Esophagus muscularis mucosa (tissue), 4 donors: ENCODE results near the gene CCL1.

Experiments
- CTCF ChIP-seq, 3 experiments: fragments of 200-600 bp in 2 of 3; fragments of 450-650 bp in 1 of 3; sonication (generic) in 2 of 3; IDR thresholded peaks; one replicate each; pipeline ENCODE4 v1.5.1; 2017 to 2019; ENCODE audit warnings: antibody characterized with exemption in 3 of 3, mild to moderate bottlenecking in 2 of 3, moderate library complexity in 1 of 3
- EP300 ChIP-seq: sonication (generic); formaldehyde crosslinking; IDR thresholded peaks from one replicate; pipeline ENCODE4 v1.6.1; 2017; ENCODE audit warnings: antibody characterized with exemption
- POLR2A ChIP-seq: fragments of 450-650 bp; IDR thresholded peaks from one replicate; pipeline ENCODE4 v1.6.1; 2017; ENCODE audit warnings: antibody characterized with exemption, moderate library complexity, mild to moderate bottlenecking, low read depth
- POLR2AphosphoS5 ChIP-seq, 2 donors: sonication (generic); formaldehyde crosslinking; IDR thresholded peaks; one replicate each; pipeline ENCODE4 v1.6.1; 2017; ENCODE audit warnings: antibody characterized with exemption in 2 of 2

- TF ChIP-seq CTCF (IDR thresholded peaks at IDR 0.05) = no peak
- no peak for TF ChIP-seq EP300
- TF ChIP-seq POLR2A = no peak
- no peak for TF ChIP-seq POLR2AphosphoS5 (IDR thresholded peaks at IDR 0.05)
These were observed 51.7 kb downstream of the CCL1 start for GRCh38 chr17:34311291-34311690.
